ENCODE results near the gene ZFP36. TPM values are rescaled to one million over a fixed set of nuclear protein-coding genes. Genes with fewer than 3 reads are reported as not detected.

Gene ZFP36
- total RNA-seq, 6 donors from 2014 or later: 195 to 525 (median 238) TPM

GRCh38 chr19:39405261-39405957, 1.2 kb upstream of the ZFP36 start:
- WGBS, 2 donors: 91 to 94% methylated on average over 15 to 17 of the region's 17 CpGs
- ATAC-seq (ENCODE audit: low FRiP score in 2 of 2) (no peak), DNase-seq (no peak)
- H3K9me3 ChIP-seq: no peaks in the 10 kb centered on the region
- H3K27ac ChIP-seq: peak overlapping the region; percentile 99 to 100 (median 100)
- H3K4me1 ChIP-seq: peaks cover 37 to 61% (median 46%) of the 10 kb centered on the region in 4 donors
- H3K27me3 ChIP-seq: no peaks in the 10 kb centered on the region
- peak overlapping the region in 3 of 4 donors; percentile 72 to 81 (median 80) for H3K4me3 ChIP-seq
- peaks cover 11 to 23% (median 15%) of the 10 kb centered on the region in 4 donors for H3K36me3 ChIP-seq
- TF ChIP-seq EP300 (IDR thresholded peaks at IDR 0.05) (no peak), CTCF (IDR thresholded peaks at IDR 0.05) (no peak), POLR2AphosphoS5 (IDR thresholded peaks at IDR 0.05) (no peak), POLR2A (IDR thresholded peaks at IDR 0.05) (no peak)

GRCh38 chr19:39405958-39406655, 540 bp upstream of the ZFP36 start:
- Histone ChIP-seq H3K27me3 (no peaks in the 10 kb centered on the region), H3K9me3 (no peaks in the 10 kb centered on the region), H3K27ac (peak overlapping the region; percentile 99 to 100 (median 100)), H3K4me1 (peaks cover 41 to 61% (median 49%) of the 10 kb centered on the region in 4 donors), H3K36me3 (peaks cover 11 to 23% (median 15%) of the 10 kb centered on the region in 4 donors), H3K4me3 (peak overlapping the region; percentile 55 to 81 (median 76))
- TF ChIP-seq EP300 (IDR thresholded peaks at IDR 0.05) (no peak), POLR2A (IDR thresholded peaks at IDR 0.05) (peak in 1 of 4 donors; percentile 3), POLR2AphosphoS5 (IDR thresholded peaks at IDR 0.05) (peak in 1 of 2 donors; percentile 7), CTCF (IDR thresholded peaks at IDR 0.05) (no peak)
- ATAC-seq (ENCODE audit: low FRiP score in 2 of 2): peak in 1 of 2 donors; percentile 0
- WGBS, 2 donors: 14 to 17% methylated on average over 19 to 21 of the region's 22 CpGs
- DNase-seq: peak in 1 of 2 donors; percentile 83

GRCh38 chr19:39407410-39407659, 688 bp downstream of the ZFP36 start:
- ATAC-seq (ENCODE audit: low FRiP score in 2 of 2) (no peak), DNase-seq (no peak)
- H3K27me3 ChIP-seq: no peaks in the 10 kb centered on the region
- peak overlapping the region; percentile 99 to 100 (median 100) for H3K27ac ChIP-seq
- peaks cover 11 to 23% (median 15%) of the 10 kb centered on the region in 4 donors for H3K36me3 ChIP-seq
- WGBS, 2 donors: 0% methylated on average over 13 of the region's 14 CpGs; no CpG with 5 or more reads in 1 of the 2 donors
- peaks cover 33 to 57% (median 44%) of the 10 kb centered on the region in 4 donors for H3K4me1 ChIP-seq
- peak overlapping the region; percentile 72 to 92 (median 80) for H3K4me3 ChIP-seq
- no peaks in the 10 kb centered on the region for H3K9me3 ChIP-seq
- no peak for TF ChIP-seq POLR2A (IDR thresholded peaks at IDR 0.05)
- TF ChIP-seq CTCF (IDR thresholded peaks at IDR 0.05): no peak
- no peak for TF ChIP-seq POLR2AphosphoS5 (IDR thresholded peaks at IDR 0.05)
- TF ChIP-seq EP300 (IDR thresholded peaks at IDR 0.05): no peak

- WGBS, 2 donors: 17 to 35% methylated on average over 8 to 37 of the region's 40 CpGs
- peak overlapping the region; percentile 99 to 100 (median 100) for H3K27ac ChIP-seq
- peak overlapping the region; percentile 72 to 92 (median 80) for H3K4me3 ChIP-seq
- H3K36me3 ChIP-seq: peaks cover 11 to 23% (median 15%) of the 10 kb centered on the region in 4 donors
- peaks cover 33 to 55% (median 41%) of the 10 kb centered on the region in 4 donors for H3K4me1 ChIP-seq
- peak; percentile 8 to 71 (median 54) for TF ChIP-seq POLR2A (IDR thresholded peaks at IDR 0.05)
- peak in 1 of 4 donors; percentile 8 for TF ChIP-seq EP300 (IDR thresholded peaks at IDR 0.05)
- peak; percentile 87 to 98 for TF ChIP-seq POLR2AphosphoS5 (IDR thresholded peaks at IDR 0.05)
- TF ChIP-seq CTCF (IDR thresholded peaks at IDR 0.05): peak in 1 of 6 experiments; percentile 0
- no peaks in the 10 kb centered on the region for H3K27me3 ChIP-seq
- DNase-seq (peak; percentile 59 to 91), ATAC-seq (ENCODE audit: low FRiP score in 2 of 2) (no peak)
- no peaks in the 10 kb centered on the region for H3K9me3 ChIP-seq
These were observed 1.2 kb downstream of the ZFP36 start for GRCh38 chr19:39407660-39408391.

Measured in upper lobe of left lung (tissue), 6 donors.